Rectal smooth muscle tissue (tissue), 1 donor: ENCODE data around the gene NDFIP1.

Source experiments
- H3K27ac ChIP-seq: one replicate; pipeline ENCODE4 v1.7.0; 2013; ENCODE audit warnings: low read depth, low read length, inconsistent platforms
- H3K27me3 ChIP-seq: one replicate; pipeline ENCODE4 v1.7.0; 2013; ENCODE audit warnings: low read length; ENCODE audit not compliant: control insufficient read depth, insufficient read depth
- H3K36me3 ChIP-seq: one replicate; pipeline ENCODE4 v1.7.0; 2013; ENCODE audit warnings: low read length; ENCODE audit not compliant: control insufficient read depth, insufficient read depth
- H3K4me1 ChIP-seq: one replicate; pipeline ENCODE4 v1.7.0; 2013; ENCODE audit warnings: low read length; ENCODE audit not compliant: control insufficient read depth, insufficient read depth
- H3K4me3 ChIP-seq: one replicate; pipeline ENCODE4 v1.7.0; 2013; ENCODE audit warnings: low read length
- H3K9ac ChIP-seq: one replicate; pipeline ENCODE4 v1.7.0; 2013; ENCODE audit warnings: low read length

Gene NDFIP1

GRCh38 chr5:142129446-142130066, 21.0 kb downstream of the NDFIP1 start:
- no peak overlapping the region for H3K27ac ChIP-seq
- H3K27me3 ChIP-seq = no peaks in the 10 kb centered on the region
- H3K4me3 ChIP-seq = no peak overlapping the region
- peaks cover 8% of the 10 kb centered on the region for H3K36me3 ChIP-seq
- no peak overlapping the region for H3K9ac ChIP-seq
- H3K4me1 ChIP-seq = peaks cover 2% of the 10 kb centered on the region

GRCh38 chr5:142131394-142131793, 22.8 kb downstream of the NDFIP1 start:
- no peak overlapping the region for H3K9ac ChIP-seq
- no peak overlapping the region for H3K27ac ChIP-seq
- peaks cover 8% of the 10 kb centered on the region for H3K36me3 ChIP-seq
- H3K4me1 ChIP-seq = peaks cover 2% of the 10 kb centered on the region
- H3K27me3 ChIP-seq = no peaks in the 10 kb centered on the region
- no peak overlapping the region for H3K4me3 ChIP-seq

GRCh38 chr5:142132916-142133315, 24.3 kb downstream of the NDFIP1 start:
- H3K27me3 ChIP-seq = no peaks in the 10 kb centered on the region
- H3K27ac ChIP-seq = no peak overlapping the region
- peaks cover 2% of the 10 kb centered on the region for H3K4me1 ChIP-seq
- no peak overlapping the region for H3K4me3 ChIP-seq
- no peak overlapping the region for H3K9ac ChIP-seq
- peaks cover 8% of the 10 kb centered on the region for H3K36me3 ChIP-seq

- Histone ChIP-seq H3K27ac (no peak overlapping the region), H3K4me3 (no peak overlapping the region), H3K4me1 (peaks cover 2% of the 10 kb centered on the region), H3K36me3 (peaks cover 10% of the 10 kb centered on the region), H3K9ac (no peak overlapping the region), H3K27me3 (no peaks in the 10 kb centered on the region)
Observed at GRCh38 chr5:142133330-142134206, 25.0 kb downstream of the NDFIP1 start.

- H3K4me3 ChIP-seq = no peak overlapping the region
- H3K36me3 ChIP-seq = peaks cover 10% of the 10 kb centered on the region
- no peak overlapping the region for H3K9ac ChIP-seq
- no peak overlapping the region for H3K27ac ChIP-seq
- no peaks in the 10 kb centered on the region for H3K27me3 ChIP-seq
- no peaks in the 10 kb centered on the region for H3K4me1 ChIP-seq
Observed at GRCh38 chr5:142134331-142135010, 25.9 kb downstream of the NDFIP1 start.

GRCh38 chr5:142141463-142141862, 32.9 kb downstream of the NDFIP1 start:
- Histone ChIP-seq H3K4me3 (no peak overlapping the region), H3K27me3 (no peaks in the 10 kb centered on the region), H3K27ac (no peak overlapping the region), H3K36me3 (peaks cover 7% of the 10 kb centered on the region), H3K9ac (no peak overlapping the region), H3K4me1 (no peaks in the 10 kb centered on the region)

GRCh38 chr5:142143878-142144277, 35.3 kb downstream of the NDFIP1 start:
- H3K36me3 ChIP-seq = peaks cover 12% of the 10 kb centered on the region
- H3K4me1 ChIP-seq = no peaks in the 10 kb centered on the region
- no peaks in the 10 kb centered on the region for H3K27me3 ChIP-seq
- H3K9ac ChIP-seq = no peak overlapping the region
- H3K27ac ChIP-seq = no peak overlapping the region
- H3K4me3 ChIP-seq = no peak overlapping the region

- peaks cover 12% of the 10 kb centered on the region for H3K36me3 ChIP-seq
- H3K27ac ChIP-seq = no peak overlapping the region
- no peak overlapping the region for H3K9ac ChIP-seq
- no peak overlapping the region for H3K4me3 ChIP-seq
- H3K27me3 ChIP-seq = no peaks in the 10 kb centered on the region
- H3K4me1 ChIP-seq = no peaks in the 10 kb centered on the region
Observed at GRCh38 chr5:142145106-142145900, 36.7 kb downstream of the NDFIP1 start.

- Histone ChIP-seq H3K9ac (no peak overlapping the region), H3K4me3 (no peak overlapping the region), H3K27ac (no peak overlapping the region), H3K4me1 (no peaks in the 10 kb centered on the region), H3K36me3 (peaks cover 12% of the 10 kb centered on the region), H3K27me3 (no peaks in the 10 kb centered on the region)
Observed at GRCh38 chr5:142149363-142149762, 40.8 kb downstream of the NDFIP1 start.

GRCh38 chr5:142150431-142150830, 41.9 kb downstream of the NDFIP1 start:
- H3K27me3 ChIP-seq = no peaks in the 10 kb centered on the region
- H3K9ac ChIP-seq = no peak overlapping the region
- no peak overlapping the region for H3K27ac ChIP-seq
- peaks cover 11% of the 10 kb centered on the region for H3K36me3 ChIP-seq
- no peaks in the 10 kb centered on the region for H3K4me1 ChIP-seq
- H3K4me3 ChIP-seq = no peak overlapping the region

- H3K27ac ChIP-seq = no peak overlapping the region
- no peak overlapping the region for H3K9ac ChIP-seq
- H3K36me3 ChIP-seq = peaks cover 7% of the 10 kb centered on the region
- no peaks in the 10 kb centered on the region for H3K4me1 ChIP-seq
- H3K27me3 ChIP-seq = no peaks in the 10 kb centered on the region
- no peak overlapping the region for H3K4me3 ChIP-seq
Observed at GRCh38 chr5:142151436-142152383, 43.1 kb downstream of the NDFIP1 start.
